Left renal cortex interstitium (tissue), 4 donors: ENCODE results near the gene PCSK6. TPM values are rescaled to one million over a fixed set of nuclear protein-coding genes. Genes with fewer than 3 reads are reported as not detected.

ENCODE experiments used
- DNase-seq, 4 donors: peaks; one replicate each; pipeline ENCODE4 v3.0.0-alpha.2; 2013; ENCODE audit warnings: low read depth in 4 of 4, low spot score in 2 of 4, missing footprints in 1 of 4
- polyA plus RNA-seq, 4 donors: library from polyadenylated mRNA; unstranded; fragments of 120-200 nt; gene quantifications; one replicate each; pipeline ENCODE4 v1.2.1, GENCODE V29; 2013; ENCODE audit not compliant: insufficient read length in 4 of 4

PCSK6 gene
- polyA plus RNA-seq, 4 donors, result 7.2 to 8.2 (median 8.1) TPM

- DNase-seq, result no peak
Measured at GRCh38 chr15:101525087-101525669, 35.7 kb upstream of the PCSK6 start.

GRCh38 chr15:101523560-101523940 lies 34.0 kb upstream of the PCSK6 start:
- DNase-seq, result no peak

GRCh38 chr15:101522621-101523559 lies 33.4 kb upstream of the PCSK6 start:
- no peak for DNase-seq

GRCh38 chr15:101522091-101522490 lies 32.6 kb upstream of the PCSK6 start:
- no peak for DNase-seq

GRCh38 chr15:101521591-101521990 lies 32.1 kb upstream of the PCSK6 start:
- DNase-seq, result no peak

- DNase-seq, result no peak
Measured at GRCh38 chr15:101521069-101521468, 31.6 kb upstream of the PCSK6 start.

DNA sequence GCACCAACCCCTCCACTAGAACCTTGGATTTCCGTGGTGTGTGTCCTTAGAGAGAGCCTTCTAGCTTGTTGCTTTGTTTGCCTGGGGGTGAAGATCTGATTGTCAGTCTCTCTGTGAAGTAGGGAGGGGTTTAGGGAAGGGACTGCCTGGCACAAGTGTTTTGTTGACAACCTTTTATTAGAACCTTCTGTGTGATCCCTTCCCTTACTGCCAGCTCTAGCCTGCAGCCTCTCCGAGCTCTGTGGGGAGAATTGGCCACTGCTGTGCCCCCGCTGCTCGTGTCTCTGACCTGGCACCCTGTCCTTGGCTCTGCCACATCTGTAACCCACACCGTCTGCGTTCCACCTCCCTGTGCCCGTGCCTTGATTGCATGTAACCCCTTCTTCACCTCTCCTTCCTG lies 30.9 kb upstream of the PCSK6 start:
- DNase-seq, result no peak

- no peak for DNase-seq
Measured at GRCh38 chr15:101517504-101517903, 28.0 kb upstream of the PCSK6 start.

DNA sequence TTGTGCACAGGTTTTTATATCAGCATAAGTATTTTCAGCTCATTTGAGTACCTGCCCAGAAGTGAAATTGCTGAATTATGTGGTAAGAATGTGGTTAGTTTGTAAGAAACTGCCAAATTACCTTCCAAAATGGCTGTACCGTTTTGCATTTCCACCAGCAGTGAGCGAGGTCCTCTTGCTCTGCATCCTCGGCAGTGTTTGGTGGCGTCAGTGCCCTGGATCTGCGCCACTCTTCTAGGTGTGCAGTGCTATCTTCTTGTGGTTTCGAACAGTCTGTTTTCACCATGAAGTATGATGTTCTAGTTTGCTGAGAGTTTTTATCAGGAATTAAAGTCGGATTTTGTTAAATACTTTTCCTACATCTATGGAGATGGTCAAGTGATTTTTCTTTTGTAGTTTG lies 24.8 kb upstream of the PCSK6 start:
- no peak for DNase-seq

DNA sequence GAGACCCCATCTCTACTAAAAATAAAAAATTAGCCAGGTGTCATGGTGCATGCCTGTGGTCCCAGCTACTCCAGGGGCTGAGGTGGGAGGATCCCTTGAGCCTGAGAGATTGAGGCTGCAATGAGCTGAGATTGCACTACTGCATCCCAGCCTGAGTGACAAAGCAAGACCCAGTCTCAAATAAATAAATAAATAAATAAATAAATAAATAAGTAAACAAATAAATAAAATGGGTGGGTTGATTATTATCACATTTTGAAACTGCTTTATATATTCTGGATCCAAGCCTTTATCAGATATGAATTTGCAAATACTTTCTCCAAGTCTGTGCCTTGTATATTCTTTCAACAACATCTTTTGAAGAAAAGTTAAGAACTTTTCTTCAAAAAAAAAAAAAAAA lies 22.2 kb upstream of the PCSK6 start:
- DNase-seq, result no peak

GRCh38 chr15:101510212-101511197 lies 21.0 kb upstream of the PCSK6 start:
- no peak for DNase-seq

DNA sequence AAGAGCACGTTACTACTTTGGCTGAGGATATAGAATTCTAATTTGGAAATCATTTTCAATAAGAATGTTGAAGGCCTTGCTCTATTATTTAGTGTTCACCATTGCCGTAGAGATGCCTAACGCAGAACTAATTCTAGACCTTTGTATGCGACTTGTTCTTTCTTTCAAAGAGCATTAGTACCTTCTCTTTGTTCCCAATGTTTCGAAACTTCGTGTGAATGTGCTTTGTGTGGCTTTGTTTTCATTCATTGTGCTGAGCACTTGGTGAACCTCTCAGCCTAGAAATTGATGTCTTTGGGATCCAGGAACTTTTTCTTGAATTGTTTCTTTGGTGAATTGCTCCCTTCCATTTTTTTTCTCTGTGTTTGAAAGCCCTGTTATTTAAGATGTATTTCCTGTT lies 19.8 kb upstream of the PCSK6 start:
- DNase-seq, result no peak

DNA sequence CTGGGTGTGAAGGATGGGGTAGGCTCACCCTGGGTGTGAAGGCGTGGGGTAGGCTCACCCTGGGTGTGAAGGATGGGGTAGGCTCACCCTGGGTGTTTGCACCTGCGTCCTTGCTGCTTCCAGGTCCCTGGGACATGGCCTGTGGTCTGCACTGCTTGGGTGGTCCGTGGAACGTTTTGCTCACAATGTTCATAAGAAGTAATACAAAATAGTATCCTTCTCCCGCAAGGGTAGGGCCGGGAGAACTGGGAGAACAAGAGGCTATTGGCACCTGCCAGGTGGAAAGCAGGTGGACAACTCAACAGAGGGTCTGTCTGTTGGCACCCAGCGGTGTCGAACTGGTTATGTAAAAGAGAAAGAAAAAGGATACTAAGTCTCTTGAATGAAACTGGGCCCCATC lies 17.0 kb upstream of the PCSK6 start:
- DNase-seq, result no peak

DNA sequence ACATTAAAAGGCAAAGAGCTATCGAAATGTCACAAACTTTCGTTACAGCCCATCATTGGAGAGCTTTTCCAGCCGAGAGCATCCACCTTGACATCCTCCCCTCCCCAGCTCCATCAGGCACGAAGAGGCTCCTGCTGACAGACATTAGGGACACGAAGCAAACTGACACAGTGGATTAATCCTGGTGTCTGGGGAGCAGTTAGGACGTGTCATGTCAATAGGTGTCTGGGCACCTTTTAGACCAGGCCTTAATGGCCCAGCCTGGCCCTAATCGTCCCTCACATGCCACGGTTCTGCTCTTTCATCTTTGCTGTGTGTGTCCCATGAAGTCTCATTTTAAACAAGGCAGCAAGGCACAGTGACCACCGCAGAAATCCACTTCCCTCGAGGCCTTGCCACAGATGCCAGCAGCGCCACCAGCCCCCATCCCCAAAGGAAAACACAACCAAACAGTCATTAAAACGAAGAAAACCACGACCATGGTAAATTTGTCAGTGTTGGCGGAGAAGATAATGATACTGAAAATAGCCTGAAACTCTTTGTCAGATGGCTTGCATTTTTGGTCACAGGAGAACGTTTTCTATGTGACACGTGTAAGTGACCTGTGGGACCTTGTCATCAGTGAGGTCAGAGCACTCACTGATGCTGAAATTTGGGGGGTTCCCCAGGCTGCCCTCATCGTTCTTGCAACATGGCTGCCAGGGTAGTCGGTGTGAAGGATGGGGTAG lies 16.3 kb upstream of the PCSK6 start:
- no peak for DNase-seq

DNA sequence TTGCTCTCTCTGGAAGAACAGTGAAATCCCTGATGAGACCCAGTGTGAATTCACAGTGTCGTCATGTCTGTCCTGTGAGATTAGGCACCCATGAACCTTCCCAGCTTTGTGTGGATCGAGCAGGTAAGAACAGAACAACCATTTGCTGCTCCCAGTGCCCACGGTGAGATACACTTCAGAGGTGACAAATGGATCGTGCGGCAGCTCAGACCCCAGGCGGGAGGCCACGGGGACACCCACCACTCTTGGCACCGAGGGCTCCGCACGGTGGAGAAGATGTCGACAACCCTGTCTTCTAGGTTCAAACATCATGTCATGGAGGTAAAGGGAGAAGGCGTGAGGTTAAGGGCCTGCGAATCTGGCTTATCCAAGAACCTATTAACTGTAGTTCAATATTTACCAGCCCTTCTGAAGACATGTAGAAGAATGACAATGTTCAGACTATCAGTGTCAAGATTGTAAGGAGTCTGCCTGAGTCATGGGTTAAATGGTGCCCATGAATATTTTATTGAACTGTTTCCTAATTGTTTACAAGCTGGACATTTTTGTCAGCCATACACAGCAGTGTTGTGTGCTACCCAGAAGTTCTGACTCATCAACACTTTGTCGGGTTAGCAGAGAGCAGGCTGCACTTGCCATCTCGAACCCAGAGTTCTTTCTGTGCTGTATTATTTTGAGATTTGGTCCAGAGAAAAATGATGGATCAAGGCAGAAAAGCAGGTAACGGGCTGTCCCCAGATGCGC lies 15.5 kb upstream of the PCSK6 start:
- DNase-seq, result no peak

- no peak for DNase-seq
Measured at GRCh38 chr15:101504373-101504772, 14.9 kb upstream of the PCSK6 start.

DNA sequence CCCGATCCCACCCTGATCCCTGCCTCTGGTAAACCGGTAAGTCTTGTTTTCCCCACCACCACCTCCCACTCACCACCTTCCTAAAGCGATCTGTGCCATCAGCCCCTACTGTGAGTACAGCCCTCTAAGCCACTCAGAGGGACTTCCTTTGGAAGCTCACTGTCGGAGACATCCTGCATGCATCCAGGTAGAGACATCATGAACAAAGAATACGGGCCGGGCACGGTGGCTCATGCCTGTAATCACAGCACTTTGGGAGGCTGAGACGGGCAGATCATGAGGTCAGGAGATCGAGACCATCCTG lies 13.7 kb upstream of the PCSK6 start:
- no peak for DNase-seq

- no peak for DNase-seq
Measured at GRCh38 chr15:101502572-101503295, 13.2 kb upstream of the PCSK6 start.

GRCh38 chr15:101501703-101502373 lies 12.3 kb upstream of the PCSK6 start:
- DNase-seq, result no peak
